Posterior cingulate gyrus (tissue), 11 donors: ENCODE results near the gene ATRNL1.
A peak's percentile ranks its signal among the peaks of the same experiment; 100 is the strongest.
"Not testable (repeated sequence)": the region's sequence is repeated elsewhere in the genome, so short reads cannot be mapped to it uniquely, and the experiment has no call there.

ENCODE experiments used
- DNase-seq, 10 donors: peaks; one replicate each; pipeline versions ENCODE4 v3.0.0 to v3.0.0-alpha.2; 2020 to 2021; ENCODE audit warnings: mixed read lengths in 3 of 10
- intact Hi-C: fragments of 100-400 bp; cut with DNase I; formaldehyde crosslinking; loops from one replicate; pipeline ENCODE4 v1.15.1; 2023

The ATRNL1 gene

GRCh38 chr10:115711306-115711705 is 618.1 kb downstream of the ATRNL1 start:
- intact Hi-C loops = no loop called here
- DNase-seq = no peak

DNA sequence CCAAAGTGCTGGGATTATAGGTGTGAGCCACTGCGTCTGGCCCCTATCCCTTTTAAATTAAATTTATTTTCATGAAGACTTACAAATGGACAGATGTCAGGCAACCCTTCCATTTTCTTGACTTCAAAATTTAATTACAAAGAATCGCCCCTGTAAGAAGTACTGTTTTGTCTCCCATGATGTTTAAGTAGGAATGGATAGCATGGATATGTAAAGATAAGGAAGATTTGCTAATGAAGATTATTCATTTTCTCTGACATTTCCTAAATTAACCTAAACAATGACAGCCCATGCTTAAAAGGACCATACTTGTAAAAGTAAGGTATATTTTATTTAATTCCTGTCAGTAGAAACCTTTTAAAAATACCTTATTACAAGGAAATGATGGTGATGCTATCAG is 627.0 kb downstream of the ATRNL1 start:
- intact Hi-C loops = no loop called here
- DNase-seq = no peak

GRCh38 chr10:115727129-115727528 is 634.0 kb downstream of the ATRNL1 start:
- intact Hi-C loops = no loop called here
- no peak for DNase-seq

- DNase-seq = no peak
- intact Hi-C loops = no loop called here
Measured at GRCh38 chr10:115744089-115744488, 650.9 kb downstream of the ATRNL1 start.

GRCh38 chr10:115745943-115746342 is 652.8 kb downstream of the ATRNL1 start:
- DNase-seq = no peak
- intact Hi-C loops = no loop called here

- intact Hi-C loops = no loop called here
- no peak for DNase-seq
Measured at GRCh38 chr10:115747811-115748210, 654.6 kb downstream of the ATRNL1 start.

DNA sequence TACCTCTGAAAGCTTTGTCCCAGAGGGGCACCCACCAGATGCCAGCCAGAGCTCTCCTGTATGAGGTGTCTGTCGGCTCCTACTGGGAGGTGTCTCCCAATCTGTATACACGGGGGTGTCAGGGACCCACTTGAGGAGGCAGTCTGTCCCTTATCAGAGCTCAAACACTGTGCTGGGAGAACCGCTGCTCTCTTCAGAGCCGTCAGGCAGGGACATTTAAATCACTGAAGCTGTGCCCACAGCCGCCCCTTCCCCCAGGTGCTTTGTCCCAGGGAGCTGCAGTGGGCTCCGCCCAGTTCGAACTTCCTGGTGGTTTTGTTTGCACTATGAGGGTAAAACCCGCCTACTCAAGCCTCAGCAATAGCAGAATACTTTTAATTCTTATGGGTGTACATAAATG is 665.3 kb downstream of the ATRNL1 start:
- intact Hi-C loops = not testable (repeated sequence)
- DNase-seq = peak in 2 of 10 donors; percentile 53 to 67

- no peak for DNase-seq
- intact Hi-C loops = no loop called here
Measured at GRCh38 chr10:115760131-115760530, 667.0 kb downstream of the ATRNL1 start.

DNA sequence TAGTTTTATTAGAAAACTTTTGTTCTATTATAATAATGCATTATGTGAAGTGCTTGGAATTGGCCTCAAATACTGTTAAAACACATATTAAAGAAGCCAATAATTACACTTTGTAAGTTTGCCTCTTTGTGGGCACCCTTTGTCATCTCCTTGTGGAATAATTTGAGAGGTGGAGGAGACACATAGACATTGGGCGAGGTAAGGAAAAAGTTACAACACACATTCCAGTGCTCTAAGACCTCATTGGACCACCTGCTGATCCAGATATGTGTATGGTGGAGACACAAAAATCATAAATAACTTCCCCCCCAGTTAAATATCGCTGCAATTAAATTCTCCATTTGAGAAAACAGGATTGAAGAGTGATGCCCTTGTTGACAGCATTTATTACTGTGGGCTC is 668.0 kb downstream of the ATRNL1 start:
- DNase-seq = no peak
- intact Hi-C loops = no loop called here

- intact Hi-C loops = no loop called here
- no peak for DNase-seq
Measured at GRCh38 chr10:115762029-115762428, 668.9 kb downstream of the ATRNL1 start.

DNA sequence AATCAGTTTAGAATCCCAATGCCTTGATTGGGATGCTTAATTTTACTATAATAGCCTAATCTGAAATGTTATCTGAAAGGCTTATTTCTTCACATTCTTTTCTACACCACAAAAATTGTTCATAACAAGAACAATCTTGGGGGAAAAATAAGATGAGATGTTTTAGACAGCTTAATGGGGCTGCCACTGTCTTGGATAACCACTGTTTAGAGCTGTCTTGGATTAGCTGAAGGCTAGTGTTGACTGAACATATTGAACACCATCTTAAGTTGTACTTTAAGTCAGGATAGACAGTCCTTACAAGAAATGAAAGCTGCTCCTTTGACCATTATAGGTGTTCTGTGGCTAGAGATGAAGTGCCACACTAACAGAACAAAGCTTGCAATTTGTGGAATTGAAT is 678.6 kb downstream of the ATRNL1 start:
- DNase-seq = no peak
- intact Hi-C loops = no loop called here

- DNase-seq = no peak
- intact Hi-C loops = no loop called here
Measured at GRCh38 chr10:115772606-115773005, 679.4 kb downstream of the ATRNL1 start.

DNA sequence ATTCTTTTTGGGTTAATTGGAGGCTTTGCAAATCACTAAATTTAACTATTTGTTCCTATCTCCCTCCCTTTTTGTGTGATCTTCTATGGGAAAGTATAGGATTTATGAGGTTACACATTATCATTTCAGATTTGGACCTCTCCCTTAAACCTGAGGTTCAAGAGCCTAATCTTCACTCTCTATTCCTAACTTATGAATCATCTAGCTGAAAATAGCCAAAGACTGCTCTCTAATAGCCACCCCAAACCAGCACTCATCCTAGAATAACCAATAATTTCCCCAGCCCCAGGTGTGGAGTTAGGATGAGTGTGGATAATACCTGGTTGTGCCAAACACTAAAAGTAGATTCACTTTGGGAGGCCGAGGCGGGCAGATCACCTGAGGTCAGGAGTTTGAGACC is 680.7 kb downstream of the ATRNL1 start:
- intact Hi-C loops = no loop called here
- no peak for DNase-seq

- intact Hi-C loops = no loop called here
- DNase-seq = no peak
Measured at GRCh38 chr10:115774721-115775120, 681.6 kb downstream of the ATRNL1 start.

GRCh38 chr10:115777646-115778045 is 684.5 kb downstream of the ATRNL1 start:
- DNase-seq = no peak
- intact Hi-C loops = no loop called here

DNA sequence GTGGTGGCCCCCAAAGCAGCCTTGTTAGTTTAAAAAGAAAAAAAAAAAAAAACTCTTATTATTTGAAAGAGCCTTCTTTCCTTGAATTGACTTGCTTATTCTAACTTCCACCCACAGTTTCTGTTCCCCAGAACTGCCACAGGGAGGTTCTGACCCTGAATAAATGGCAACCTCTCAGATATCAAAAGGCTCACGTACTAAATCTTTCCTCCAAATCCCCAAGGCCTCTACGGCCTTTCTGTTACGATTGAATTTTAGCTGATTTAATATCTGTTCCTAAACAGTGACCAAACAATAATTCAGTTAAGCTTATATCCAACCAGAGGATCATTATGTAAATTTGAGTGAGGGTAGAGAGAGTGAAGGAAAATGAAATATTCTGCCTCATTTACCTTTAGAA is 697.1 kb downstream of the ATRNL1 start:
- no peak for DNase-seq
- intact Hi-C loops = no loop called here

GRCh38 chr10:115795964-115796363 is 702.8 kb downstream of the ATRNL1 start:
- DNase-seq = peak in 1 of 10 donors; percentile 75
- intact Hi-C loops = no loop called here

GRCh38 chr10:115801457-115801856 is 708.3 kb downstream of the ATRNL1 start:
- intact Hi-C loops = no loop called here

GRCh38 chr10:115801992-115802391 is 708.8 kb downstream of the ATRNL1 start:
- intact Hi-C loops = no loop called here
- no peak for DNase-seq

More at GRCh38 chr10:115801457-115801856, 708.3 kb downstream of the ATRNL1 start:
- DNase-seq = no peak

GRCh38 chr10:115802911-115803310 is 709.7 kb downstream of the ATRNL1 start:
- DNase-seq = no peak
- intact Hi-C loops = no loop called here

GRCh38 chr10:115814542-115814941 is 721.4 kb downstream of the ATRNL1 start:
- intact Hi-C loops = no loop called here
- no peak for DNase-seq

GRCh38 chr10:115818012-115818411 is 724.8 kb downstream of the ATRNL1 start:
- intact Hi-C loops = no loop called here
- DNase-seq = no peak

DNA sequence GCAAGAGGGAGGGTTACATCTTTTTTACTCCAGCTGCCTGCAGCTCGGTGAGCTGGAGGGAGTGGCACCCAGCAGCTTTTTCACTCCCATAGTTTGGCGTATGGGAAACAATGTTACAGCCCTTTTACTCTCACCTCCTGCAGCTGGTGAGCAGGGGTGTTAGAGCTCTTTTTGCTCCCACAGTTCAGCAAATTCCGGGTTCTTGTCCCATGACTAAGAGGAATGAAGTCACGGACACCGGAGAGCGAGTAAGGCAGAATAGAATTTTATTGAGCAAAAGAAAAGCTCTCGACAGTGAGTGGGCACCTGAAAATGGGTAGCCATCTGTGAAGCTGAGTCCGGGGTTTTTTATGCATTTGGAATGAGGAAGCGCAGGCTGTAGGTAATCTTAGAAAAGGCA is 733.2 kb downstream of the ATRNL1 start:
- intact Hi-C loops = loop anchor here (10.0 kb wide), 1 partner anchor 458 kb away; no protein-coding TSS in a partner anchor
- no peak for DNase-seq
